GM18909 (cell line): ENCODE measurements around the gene AGPAT3.

Experiments
- ATAC-seq: cut with Tn5 transposase; IDR thresholded peaks from one replicate; pipeline ENCODE4 v1.9.1; 2021; ENCODE audit warnings: mild to moderate bottlenecking; ENCODE audit not compliant: unreplicated experiment, poor library complexity

The AGPAT3 gene

DNA sequence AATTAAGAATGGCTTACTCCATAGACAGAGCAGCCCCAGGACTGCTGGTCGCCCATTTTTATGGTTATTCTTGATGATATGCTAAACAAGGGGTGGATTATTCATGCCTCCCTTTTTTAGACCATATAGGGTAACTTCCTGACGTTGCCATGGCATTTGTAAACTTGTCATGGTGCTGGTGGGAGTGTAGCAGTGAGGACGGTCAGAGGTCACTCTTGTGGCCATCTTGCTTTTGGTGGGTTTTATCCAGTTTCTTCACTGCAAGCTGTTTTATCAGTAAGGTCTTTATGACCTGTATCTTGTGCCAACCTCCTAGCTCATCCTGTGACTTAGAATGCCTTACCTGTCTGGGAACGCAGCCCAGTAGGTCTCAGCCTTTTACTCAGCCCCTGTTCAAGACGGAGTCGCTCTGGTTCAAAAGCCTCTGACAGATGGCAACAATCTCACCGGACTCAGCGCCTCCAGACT, 5.2 kb upstream of the AGPAT3 start:
- no peak for ATAC-seq

DNA sequence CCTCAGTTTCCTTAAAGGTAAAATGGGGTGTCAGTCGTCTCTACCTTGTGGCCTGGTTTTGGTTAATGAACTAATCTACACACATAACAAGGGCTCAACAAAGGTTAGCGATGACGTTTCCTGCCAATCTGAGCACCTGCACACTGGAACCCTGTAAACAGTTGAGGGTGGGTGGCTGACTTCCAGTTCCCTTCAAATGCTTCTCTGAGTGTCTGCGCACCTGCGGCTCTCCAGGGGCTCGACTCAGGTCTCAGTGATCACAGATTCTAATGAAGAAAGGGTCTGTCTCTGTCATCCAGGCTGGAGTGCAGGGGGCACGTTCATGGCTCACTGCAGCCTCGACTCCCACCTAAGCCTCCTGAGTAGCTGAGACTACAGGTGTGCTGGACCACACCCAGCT, 3.3 kb upstream of the AGPAT3 start:
- no peak for ATAC-seq

DNA sequence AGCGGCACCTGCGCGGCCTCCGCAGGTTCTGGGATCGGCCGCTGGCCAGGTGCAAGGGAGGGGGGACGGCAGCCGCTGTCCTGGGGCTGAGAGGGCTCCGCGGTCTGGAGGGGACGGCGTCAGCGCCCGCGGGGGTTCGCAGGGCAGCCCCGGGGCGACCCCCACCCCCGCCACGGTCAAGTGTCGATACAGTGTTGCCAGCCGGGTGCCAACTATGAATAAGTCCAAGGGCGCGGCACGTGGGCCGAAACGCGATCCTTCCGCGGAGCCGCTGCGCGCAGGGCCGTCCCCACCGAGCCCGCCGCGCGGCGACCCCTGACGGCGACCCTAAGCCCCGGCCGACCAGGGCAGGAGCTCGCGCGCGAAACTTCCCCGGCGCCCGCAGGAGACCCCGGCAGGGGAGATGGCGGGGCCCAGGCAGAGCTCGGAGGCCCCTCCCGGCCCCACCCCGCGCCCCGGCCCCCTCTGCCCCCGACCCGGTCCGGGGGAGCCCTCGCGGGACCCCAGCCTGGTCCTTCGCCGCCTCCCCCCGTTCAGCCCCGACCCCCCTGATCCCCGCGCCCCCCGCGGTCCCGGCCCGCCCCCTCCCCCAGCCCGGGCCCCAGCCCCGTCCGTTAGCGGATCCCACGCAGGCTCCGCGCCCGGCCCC, 586 bp upstream of the AGPAT3 start:
- no peak for ATAC-seq

DNA sequence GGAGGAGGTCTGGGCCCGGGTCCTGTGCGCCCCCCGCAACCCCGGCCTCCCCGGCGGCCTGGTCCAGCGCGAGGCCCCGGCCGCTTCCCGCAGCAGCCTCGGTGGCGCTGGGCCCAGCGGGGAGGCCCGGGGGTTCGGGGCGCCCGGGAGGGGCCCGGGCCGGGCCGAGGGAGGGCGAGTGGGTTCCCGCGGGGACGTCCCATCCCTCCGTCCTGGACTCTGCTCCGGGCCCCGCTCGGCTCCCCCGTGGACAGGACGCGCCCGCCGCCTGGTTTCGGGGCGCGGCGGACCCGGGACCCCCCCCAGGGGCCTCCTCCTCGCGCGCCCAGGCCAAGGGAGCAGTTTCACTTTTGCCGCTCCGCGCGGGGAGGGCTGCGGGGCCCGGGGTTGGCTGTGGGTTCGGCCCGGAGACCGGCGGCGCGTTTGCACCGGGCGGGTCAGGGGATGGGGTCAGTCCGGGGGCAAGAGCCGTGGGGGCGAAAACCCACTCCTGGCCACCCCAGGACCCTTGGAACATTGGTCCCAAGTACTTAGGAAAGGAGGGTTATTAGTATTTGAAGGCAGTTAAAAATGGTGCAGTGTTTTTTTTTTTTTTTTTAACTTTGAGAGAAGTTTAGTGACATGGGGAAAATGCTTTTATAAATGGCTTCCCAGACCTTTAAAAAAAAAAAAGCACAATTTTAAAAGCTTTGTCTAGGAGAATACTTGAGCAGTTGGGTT, 677 bp downstream of the AGPAT3 start:
- no peak for ATAC-seq

- ATAC-seq = no peak
These were observed 1.2 kb downstream of the AGPAT3 start for GRCh38 chr21:43866260-43866629.

GRCh38 chr21:43866659-43867331, 1.8 kb downstream of the AGPAT3 start:
- ATAC-seq = peak; percentile 50

DNA sequence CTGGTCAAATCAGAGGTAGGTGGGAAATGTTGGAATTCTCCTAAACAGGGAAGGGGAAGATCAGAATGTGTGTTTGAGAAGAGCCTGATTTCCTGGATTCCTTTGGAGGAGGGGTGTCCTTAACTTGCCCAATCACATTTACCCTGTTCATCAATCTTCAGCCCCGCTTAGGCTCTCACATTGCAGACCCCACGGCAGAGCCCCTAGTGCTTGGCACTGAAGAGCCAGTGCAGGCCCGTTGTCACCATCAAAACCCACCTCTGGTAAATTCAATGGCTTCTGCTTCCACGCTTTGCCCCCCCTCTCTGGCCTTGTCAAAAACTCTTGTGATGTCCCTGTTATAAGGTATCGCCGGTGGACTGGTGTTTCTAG, 2.3 kb downstream of the AGPAT3 start:
- no peak for ATAC-seq

GRCh38 chr21:43867948-43868347, 2.9 kb downstream of the AGPAT3 start:
- ATAC-seq = no peak

GRCh38 chr21:43868461-43868860, 3.4 kb downstream of the AGPAT3 start:
- ATAC-seq = no peak

GRCh38 chr21:43869486-43870325, 4.7 kb downstream of the AGPAT3 start:
- no peak for ATAC-seq

DNA sequence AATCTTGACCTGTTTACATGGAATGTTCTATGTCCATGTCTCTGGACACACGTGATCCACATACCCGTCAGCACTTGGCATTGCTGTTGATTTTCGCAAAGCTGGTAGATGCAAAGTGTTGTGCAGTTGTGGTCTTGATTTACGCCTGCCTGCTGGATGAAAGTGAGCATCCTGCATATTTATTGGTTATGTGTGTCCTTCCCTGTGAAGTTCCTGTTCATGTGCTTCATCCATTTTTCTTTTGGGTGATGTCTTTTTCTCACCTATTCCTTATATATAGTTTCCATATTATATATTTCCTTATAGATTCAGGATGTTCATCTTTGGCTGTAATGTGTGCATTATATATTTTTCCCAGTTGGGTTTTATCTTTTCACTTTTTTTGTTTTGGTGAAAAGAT, 6.5 kb downstream of the AGPAT3 start:
- no peak for ATAC-seq

DNA sequence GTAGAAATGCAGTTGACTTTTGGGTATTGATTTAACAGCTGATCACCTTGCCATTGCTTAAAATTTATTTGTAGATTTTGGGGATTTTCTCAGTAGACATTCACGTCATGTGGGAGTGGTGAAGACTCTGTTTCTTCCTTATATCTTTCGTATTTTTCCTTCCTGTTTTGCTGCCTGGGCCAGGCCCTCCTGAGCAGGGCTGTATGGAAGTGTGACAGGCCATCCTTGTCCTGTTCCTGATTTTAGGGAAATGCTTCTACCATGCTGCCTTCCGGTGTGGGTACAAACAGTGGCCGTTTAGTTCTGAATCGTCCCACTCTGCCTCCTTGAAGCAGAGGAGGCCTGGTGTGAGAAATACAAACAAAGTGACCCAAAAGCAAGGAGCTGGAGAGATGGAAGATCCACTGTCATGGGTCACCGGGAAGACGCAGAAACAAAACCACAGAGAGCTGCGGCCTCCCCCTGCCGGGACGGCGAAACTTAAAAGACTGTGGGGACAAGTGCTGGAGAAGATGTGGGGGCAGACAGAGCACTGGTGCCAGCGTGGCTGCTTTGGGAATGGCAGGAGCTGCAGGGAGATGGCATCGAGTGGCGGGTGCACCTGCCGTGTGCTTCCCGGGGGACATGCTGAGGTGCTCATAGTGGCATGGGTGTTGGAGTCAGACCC, 7.6 kb downstream of the AGPAT3 start:
- ATAC-seq = no peak

DNA sequence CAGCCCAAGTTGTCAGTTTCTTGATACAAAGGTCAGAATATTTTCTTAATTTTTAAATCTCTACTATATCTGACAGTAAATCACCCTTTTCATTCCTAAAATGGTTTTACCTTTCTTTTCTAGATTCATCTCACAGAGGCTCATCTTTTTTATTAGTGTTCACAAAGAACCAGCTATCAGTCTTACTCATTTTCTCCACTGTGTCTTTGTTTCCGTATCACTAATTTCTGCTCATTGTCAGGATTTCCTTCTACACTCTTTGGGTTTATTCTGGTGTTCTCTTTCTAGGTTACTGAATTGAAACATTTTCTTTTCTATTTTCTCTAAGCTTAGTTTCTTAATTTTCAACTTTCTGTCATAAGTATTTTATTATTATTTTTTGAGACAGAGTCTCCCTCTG, 8.7 kb downstream of the AGPAT3 start:
- no peak for ATAC-seq

DNA sequence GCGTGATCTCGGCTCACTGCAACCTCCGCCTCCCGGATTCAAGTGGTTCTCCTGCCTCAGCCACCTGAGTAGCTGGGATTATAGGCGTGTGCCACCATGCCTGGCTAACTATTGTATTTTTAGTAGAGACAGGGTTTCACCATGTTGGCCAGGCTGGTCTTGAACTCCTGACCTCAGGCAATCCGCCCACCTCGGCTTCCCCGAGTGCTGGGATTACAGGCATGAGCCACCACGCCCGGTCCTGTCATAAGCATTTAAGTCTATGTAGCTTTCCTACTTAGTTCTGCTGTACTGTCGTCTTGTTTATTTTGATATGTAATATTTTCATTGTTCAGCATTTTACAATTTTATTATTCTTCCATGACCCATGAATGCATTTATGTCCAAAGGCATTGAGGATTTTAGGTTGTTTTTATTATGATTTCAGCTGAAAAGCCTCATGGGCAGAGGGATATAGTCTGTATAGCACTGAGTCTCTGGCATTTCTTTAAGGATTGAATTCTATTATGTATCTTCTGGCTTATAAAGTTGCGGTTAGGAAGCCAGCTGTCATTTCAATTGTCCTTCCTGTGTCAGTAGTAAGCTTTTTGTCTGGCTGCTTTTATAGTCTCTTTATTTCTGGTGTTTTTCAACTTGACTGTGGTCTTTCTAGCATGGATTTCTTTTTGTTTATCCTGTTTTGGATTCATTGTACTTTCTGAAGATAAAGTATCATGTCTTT, 9.2 kb downstream of the AGPAT3 start:
- ATAC-seq = no peak

DNA sequence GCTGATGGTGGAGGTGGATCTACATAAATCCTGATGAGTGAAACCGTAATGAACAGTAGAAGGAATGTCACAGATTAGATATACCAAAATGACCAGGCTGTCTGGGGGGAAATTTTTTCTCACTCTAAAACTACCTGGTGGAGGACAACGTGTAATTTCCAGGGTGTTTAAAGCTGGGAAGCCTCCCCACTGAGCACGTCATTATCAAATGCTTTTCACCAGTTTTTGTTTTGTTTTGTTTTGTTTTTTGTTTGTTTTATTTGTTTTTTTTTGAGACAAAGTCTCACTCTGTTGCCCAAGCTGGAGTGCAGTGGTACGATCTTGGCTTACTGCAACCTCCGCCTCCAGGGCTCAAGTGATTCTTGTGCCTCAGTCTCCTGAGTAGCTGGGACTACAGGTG, 11.6 kb downstream of the AGPAT3 start:
- ATAC-seq = no peak

DNA sequence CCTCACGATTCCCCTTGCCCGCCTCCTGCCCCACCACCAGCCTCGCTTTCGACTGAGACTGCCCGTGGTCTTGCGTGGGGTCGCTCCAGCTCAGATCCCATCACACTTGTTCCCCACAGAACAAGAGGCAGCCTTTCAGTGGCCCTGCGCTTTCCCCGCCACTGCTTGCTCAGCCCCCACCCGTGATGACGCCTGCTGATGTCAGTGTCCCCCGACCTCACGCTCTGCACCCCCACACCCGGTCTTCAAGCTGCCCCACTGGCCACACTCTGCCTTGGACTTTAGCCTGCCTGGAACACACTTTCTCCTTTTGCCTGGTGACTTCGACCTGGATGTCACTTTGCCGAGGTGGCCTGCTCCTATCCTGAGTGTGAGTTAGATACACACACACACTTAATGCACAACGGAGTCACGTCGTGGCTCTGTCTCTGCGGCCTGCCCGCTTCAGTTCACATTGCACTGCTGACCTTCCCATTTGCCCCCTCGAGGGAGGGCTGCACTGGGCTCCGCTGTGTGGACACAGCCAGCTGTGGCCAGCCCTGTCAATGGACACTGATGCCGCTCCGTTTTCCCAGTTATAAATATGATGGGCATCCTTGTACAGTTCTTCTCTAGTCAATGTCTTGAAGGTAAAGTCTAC, 13.0 kb downstream of the AGPAT3 start:
- ATAC-seq = no peak

DNA sequence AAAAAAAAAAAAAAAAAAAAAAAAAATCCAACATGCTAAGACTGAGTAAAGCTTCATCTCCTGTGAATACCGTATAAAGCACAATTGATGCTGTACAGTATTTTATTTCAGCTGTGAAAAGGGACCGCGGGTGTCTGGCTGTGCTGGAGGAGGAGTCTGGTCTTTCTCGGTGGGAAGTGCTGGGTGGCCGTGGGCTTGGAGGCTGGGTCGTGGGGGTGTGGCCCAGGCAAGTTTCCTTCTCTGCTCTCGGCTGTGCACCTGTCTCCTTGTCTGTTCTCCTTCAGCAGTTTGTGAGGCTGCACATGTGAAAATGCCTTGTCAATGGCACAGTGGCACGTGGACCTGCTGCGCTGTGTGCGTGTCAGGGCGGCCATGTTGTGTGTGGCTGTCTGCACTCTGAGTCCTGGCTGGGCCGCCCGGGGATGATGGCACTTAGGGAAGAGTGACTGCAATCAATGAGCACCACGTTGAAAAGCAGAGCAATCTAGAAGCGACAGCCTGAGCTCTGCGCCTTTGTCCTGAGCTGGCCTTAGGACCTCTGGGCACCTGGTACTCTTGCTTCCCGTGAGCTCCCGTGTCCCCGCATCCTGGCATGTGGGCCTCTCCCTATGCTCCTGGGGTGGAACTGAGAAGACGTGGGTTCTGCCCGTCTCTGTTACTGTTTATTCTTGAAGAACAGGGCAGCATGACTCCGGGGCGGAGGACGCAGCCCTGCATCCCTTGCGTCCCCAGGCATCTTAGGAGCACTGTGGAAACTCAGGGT, 14.5 kb downstream of the AGPAT3 start:
- no peak for ATAC-seq
